ENCODE results near the gene SF3A2. TPM values are rescaled to one million over a fixed set of nuclear protein-coding genes. Genes with fewer than 3 reads are reported as not detected.

SF3A2 gene
- total RNA-seq, 1 experiment from 2014 or later: 23.7 TPM

DNA sequence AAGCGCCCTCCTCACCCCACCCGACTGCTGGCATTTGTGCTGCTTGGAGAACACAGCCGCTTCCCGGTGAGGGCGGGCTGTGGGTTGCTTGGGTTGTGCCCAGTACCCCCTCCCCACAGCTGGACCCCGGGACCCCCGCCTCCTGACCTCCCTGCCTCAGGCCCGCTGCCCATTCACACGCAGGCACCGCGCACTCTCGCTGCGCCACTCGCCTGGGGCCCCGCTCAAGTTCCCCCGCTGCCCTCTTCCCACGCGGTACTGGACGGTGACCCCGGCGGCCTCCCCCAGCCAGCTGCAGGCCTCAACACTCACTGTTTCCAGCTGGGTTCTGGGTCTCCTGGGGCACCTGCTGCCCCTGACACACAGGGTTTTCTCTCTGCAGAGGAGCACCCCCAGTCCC is 16.9 kb upstream of the SF3A2 start:
- H3K27me3 ChIP-seq: no peaks in the 10 kb centered on the region
- no peaks in the 10 kb centered on the region for H3K9me3 ChIP-seq
- no peak for DNase-seq
- H3K36me3 ChIP-seq: peaks cover 7% of the 10 kb centered on the region; the same call in 1 of the 2 replicates
- H3K4me3 ChIP-seq: no peak overlapping the region

GRCh38 chr19:2221250-2221831 is 15.3 kb upstream of the SF3A2 start:
- Histone ChIP-seq H3K9me3 (no peaks in the 10 kb centered on the region), H3K4me3 (no peak overlapping the region), H3K27me3 (no peaks in the 10 kb centered on the region), H3K36me3 (peaks cover 5% of the 10 kb centered on the region; the same call in 1 of the 2 replicates)
- DNase-seq: no peak

DNA sequence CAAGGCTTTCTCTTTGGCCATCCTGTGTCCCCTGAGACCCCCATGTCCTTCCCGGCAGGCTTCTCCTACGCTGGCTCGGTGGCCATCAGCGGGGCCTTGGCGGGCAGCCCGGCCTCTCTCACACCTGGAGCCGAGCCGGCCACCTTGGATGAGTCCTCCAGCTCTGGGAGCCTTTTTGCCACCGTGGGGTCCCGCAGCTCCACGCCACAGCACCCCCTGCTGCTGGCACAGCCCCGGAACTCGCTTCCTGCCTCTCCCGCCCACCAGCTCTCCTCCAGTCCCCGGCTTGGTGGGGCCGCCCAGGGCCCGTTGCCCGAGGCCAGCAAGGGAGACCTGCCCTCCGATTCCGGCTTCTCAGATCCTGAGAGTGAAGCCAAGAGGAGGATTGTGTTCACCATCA is 14.7 kb upstream of the SF3A2 start:
- H3K36me3 ChIP-seq: peaks cover 5% of the 10 kb centered on the region; the same call in 1 of the 2 replicates
- no peak overlapping the region for H3K4me3 ChIP-seq
- no peak for DNase-seq
- no peaks in the 10 kb centered on the region for H3K27me3 ChIP-seq
- no peaks in the 10 kb centered on the region for H3K9me3 ChIP-seq

- peaks cover 5% of the 10 kb centered on the region; the same call in 1 of the 2 replicates for H3K36me3 ChIP-seq
- no peak overlapping the region for H3K4me3 ChIP-seq
- DNase-seq: no peak
- H3K27me3 ChIP-seq: no peaks in the 10 kb centered on the region
- H3K9me3 ChIP-seq: no peaks in the 10 kb centered on the region
Observed at GRCh38 chr19:2223391-2223790, 13.2 kb upstream of the SF3A2 start.

DNA sequence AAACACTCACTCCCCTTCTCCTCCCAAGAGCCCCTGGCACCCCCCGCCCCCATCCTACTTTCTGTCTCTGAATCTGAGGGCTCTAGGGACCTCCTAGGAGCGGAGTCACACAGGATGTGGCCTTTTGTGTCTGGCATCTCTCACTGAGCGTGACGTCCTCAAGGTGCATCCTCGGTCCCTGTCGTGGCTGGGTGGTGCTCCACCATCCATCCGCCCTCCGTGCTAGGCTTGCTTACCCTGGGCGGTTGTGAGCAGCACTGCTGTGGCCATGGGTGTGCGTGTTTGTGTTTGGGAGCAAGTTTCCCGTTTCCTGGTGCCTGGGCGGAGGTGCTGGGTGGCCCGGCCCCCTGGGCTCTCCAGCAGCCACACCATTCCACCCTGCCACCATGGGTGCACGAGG is 12.7 kb upstream of the SF3A2 start:
- DNase-seq: no peak
- Histone ChIP-seq H3K27me3 (no peaks in the 10 kb centered on the region), H3K4me3 (no peak overlapping the region), H3K36me3 (peaks cover 5% of the 10 kb centered on the region; the same call in 1 of the 2 replicates), H3K9me3 (no peaks in the 10 kb centered on the region)

DNA sequence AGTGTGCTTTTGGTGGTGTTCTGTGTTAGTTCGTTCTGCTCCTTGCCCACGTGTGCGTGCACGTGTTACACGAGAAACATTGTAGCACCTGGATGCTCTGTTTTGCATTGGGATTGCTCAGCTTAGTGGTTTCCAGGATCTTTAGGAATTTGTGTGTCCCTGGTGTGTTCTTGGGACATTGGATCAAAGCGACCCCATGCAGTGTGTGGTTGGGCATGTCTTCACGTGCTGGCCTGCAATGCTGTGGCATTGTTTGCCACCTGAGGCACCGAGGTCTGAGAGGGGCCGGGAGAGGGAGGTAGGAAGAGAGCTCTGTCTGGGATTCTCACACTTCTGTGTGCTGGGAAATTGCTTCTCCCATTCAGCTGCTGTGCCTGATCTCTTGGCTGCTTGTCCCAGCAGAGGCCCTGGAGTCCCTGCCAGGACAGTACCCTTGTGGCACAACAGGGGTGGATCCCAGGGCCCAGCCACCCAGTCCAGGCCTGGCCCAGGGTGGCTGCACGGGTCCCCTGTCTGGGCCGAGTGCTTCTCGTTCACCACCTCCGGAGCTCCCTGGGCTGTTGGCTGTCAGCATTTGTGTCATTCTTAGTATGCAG is 11.8 kb upstream of the SF3A2 start:
- Histone ChIP-seq H3K36me3 (peaks cover 5% of the 10 kb centered on the region; the same call in 1 of the 2 replicates), H3K27me3 (no peaks in the 10 kb centered on the region), H3K4me3 (no peak overlapping the region), H3K9me3 (no peaks in the 10 kb centered on the region)
- no peak for DNase-seq

DNA sequence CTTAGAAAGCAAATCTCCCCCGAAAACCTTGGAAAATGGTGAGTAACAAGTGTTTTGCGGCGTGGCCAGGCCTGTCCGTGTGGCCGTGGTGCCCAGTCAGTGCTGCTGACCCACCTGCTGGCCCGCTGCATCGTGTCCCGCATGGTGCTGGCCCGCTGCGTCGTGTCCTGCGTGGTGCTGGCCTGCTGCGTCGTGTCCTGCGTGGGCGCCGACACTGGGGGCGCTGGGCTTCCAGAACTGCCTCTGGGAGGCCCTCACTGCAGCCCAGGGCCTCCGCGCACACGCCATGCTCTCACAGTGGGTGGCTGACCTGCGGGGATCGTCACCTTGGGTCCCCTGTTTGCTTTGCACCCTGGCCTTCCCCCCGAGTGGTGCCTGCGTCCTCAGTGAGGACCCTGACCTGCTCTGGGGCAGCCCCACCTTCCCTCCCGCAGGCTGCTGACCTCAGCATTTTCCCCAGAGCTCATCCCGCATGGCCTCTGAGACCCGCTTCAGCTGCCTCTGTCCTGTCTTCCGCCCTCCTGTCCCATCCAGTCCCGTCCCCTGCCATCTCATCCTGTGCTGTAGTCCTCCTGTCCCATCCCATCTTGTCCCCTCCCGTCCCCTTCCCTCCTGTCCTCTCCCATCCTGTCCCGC is 11.1 kb upstream of the SF3A2 start:
- Histone ChIP-seq H3K4me3 (no peak overlapping the region), H3K27me3 (no peaks in the 10 kb centered on the region), H3K36me3 (peaks cover 5% of the 10 kb centered on the region; the same call in 1 of the 2 replicates), H3K9me3 (no peaks in the 10 kb centered on the region)
- DNase-seq: no peak

DNA sequence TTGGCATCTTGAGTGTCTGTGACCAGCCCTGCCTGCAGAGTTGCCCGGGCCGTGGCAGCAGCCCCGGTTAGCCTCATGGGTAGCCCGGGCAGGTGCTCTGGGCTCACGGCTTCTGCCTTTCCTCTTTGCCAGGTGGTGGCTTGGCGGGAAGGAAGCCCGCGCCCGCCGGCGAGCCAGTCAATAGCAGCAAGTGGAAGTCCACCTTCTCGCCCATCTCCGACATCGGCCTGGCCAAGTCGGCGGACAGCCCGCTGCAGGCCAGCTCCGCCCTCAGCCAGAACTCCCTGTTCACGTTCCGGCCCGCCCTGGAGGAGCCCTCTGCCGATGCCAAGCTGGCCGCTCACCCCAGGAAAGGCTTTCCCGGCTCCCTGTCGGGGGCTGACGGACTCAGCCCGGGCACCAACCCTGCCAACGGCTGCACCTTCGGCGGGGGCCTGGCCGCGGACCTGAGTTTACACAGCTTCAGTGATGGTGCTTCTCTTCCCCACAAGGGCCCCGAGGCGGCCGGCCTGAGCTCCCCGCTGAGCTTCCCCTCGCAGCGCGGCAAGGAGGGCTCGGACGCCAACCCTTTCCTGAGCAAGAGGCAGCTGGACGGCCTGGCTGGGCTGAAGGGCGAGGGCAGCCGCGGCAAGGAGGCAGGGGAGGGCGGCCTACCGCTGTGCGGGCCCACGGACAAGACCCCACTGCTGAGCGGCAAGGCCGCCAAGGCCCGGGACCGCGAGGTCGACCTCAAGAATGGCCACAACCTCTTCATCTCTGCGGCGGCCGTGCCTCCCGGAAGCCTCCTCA is 10.4 kb upstream of the SF3A2 start:
- no peaks in the 10 kb centered on the region for H3K9me3 ChIP-seq
- H3K27me3 ChIP-seq: no peaks in the 10 kb centered on the region
- peaks cover 5% of the 10 kb centered on the region; the same call in 1 of the 2 replicates for H3K36me3 ChIP-seq
- no peak overlapping the region for H3K4me3 ChIP-seq
- no peak for DNase-seq

DNA sequence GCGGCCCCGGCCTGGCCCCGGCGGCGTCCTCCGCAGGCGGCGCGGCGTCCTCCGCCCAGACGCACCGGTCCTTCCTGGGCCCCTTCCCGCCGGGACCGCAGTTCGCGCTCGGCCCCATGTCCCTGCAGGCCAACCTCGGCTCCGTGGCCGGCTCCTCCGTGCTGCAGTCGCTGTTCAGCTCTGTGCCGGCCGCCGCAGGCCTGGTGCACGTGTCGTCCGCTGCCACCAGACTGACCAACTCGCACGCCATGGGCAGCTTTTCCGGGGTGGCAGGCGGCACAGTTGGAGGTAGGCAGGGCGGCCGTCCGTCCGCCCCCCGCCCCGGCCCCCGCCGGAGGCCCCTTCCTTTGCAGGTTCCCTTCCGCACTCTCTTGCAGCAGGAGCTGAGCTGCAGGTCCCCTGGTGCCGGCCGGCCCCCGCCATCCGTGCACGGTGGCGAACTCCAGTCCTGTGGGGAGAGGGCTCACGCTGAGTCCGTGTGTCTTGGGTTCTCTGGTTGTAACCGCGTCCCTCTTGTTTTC is 9.7 kb upstream of the SF3A2 start:
- DNase-seq: no peak
- H3K36me3 ChIP-seq: peaks cover 9% of the 10 kb centered on the region; the same call in 1 of the 2 replicates

DNA sequence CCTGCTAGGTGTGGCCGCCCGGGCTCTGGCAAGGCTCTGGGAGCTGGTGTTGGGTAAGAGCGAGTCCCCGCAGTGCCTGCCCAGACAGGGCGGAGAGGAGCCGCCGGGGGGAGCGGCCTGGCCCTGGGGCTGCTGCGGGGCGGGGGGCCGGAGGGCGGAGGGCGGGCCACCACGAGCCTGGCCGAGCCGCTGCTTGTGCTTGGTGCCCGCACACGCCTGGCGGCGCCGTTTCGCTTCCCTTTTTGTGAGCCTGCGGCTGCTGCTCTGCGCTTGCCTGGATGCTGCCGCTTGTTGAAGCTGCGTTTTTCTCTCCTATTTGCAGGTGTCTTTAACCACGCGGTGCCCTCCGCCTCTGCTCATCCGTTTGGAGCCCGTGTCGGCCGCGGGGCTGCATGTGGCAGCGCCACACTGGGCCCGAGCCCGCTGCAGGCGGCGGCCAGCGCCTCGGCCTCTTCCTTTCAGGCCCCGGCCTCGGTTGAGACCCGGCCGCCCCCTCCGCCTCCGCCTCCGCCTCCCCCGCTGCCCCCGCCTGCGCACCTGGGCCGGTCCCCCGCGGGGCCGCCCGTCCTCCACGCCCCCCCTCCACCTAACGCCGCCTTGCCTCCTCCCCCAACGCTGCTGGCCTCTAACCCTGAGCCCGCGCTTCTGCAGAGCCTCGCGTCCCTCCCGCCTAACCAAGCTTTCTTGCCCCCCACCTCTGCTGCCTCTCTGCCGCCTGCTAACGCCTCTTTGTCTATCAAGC is 9.0 kb upstream of the SF3A2 start:
- Histone ChIP-seq H3K4me3 (no peak overlapping the region), H3K36me3 (peaks cover 7% of the 10 kb centered on the region; the same call in 1 of the 2 replicates), H3K27me3 (no peaks in the 10 kb centered on the region), H3K9me3 (no peaks in the 10 kb centered on the region)
- DNase-seq: no peak

More for the DNA sequence above, 9.7 kb upstream of the SF3A2 start:
- Histone ChIP-seq H3K4me3 (no peak overlapping the region), H3K9me3 (no peaks in the 10 kb centered on the region), H3K27me3 (no peaks in the 10 kb centered on the region)

- DNase-seq: no peak
- Histone ChIP-seq H3K27me3 (no peaks in the 10 kb centered on the region), H3K4me3 (no peak overlapping the region), H3K9me3 (no peaks in the 10 kb centered on the region), H3K36me3 (peaks cover 9% of the 10 kb centered on the region; the same call in 1 of the 2 replicates)
Observed at GRCh38 chr19:2228157-2229030, 8.2 kb upstream of the SF3A2 start.

- Histone ChIP-seq H3K9me3 (no peaks in the 10 kb centered on the region), H3K36me3 (peaks cover 10% of the 10 kb centered on the region; the same call in 1 of the 2 replicates), H3K4me3 (no peak overlapping the region), H3K27me3 (no peaks in the 10 kb centered on the region)
- no peak for DNase-seq
Observed at GRCh38 chr19:2229103-2230032, 7.3 kb upstream of the SF3A2 start.

DNA sequence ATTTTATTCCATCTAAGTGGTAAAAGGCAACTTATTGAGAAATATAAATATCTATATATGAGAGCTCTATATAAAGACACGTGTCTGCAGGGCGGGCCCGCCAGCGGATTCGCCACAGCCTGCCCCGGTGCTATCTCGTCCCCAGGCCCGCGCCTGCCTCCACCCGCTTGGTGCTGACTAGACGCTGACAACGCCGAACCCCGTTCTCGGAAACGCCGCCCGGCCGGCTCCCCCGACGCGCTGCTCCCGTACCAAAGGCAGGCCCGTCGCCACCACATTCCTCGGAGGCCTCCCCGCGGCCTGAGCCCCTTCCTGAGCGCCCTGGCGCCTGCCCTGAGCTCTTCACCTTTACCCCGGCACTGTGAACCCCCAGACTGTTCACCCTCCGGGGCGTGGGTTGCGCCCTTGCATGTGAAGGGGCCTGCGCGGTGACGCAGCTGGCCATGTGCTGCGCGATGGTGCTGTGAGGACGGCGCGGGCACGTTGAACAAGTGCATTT is 6.5 kb upstream of the SF3A2 start:
- DNase-seq: no peak
- Histone ChIP-seq H3K36me3 (peaks cover 10% of the 10 kb centered on the region; the same call in 1 of the 2 replicates), H3K27me3 (no peaks in the 10 kb centered on the region), H3K4me3 (no peak overlapping the region), H3K9me3 (no peaks in the 10 kb centered on the region)

DNA sequence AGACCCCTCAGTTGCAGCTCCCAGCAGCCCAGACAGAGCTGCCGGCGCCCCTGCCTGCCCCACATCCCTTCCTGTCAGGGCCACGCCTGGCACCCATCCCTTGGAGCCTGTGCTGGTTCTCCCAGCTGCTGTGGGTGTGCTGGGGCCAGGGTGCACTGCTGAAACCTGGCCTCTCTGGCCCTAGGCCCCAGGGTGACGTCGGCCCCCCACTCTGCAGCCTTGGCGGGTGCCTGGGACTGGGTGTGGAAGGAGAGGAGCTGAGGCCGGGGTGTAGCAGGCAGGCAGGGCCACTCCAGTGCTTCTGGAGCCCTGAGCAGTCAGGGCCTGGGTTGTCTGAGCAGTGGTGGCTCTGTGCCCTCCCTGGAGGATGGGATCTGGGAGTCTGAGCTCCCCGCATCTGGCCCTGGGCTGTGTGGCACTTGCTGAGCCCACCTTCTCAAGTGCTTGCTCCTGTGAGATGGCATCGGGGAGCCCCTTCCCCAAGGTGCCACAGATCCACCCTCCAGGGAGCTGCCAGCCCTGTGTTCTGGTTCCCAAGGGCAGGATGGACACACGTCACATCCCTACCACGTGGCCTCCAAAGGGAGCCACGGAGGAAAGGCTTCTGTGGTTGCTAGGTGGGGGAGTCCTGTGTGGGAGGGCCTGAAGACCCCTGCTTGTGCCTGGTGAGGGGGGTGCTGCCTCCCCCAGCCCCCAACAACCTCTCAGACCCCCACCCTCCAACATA is 5.7 kb upstream of the SF3A2 start:
- DNase-seq: peak; percentile 59
- Histone ChIP-seq H3K4me3 (no peak overlapping the region), H3K9me3 (no peaks in the 10 kb centered on the region), H3K36me3 (peaks cover 10% of the 10 kb centered on the region), H3K27me3 (no peaks in the 10 kb centered on the region)

All from MG63 (cell line).